Vagina (tissue), 2 donors: ENCODE measurements around the gene KIF23.

Source experiments
- POLR2A ChIP-seq, 2 donors: fragments of 450-650 bp; IDR thresholded peaks; one replicate each; pipeline ENCODE4 v1.6.1; 2017; ENCODE audit warnings: antibody characterized with exemption in 2 of 2, mild to moderate bottlenecking in 2 of 2, moderate library complexity in 2 of 2
- POLR2AphosphoS5 ChIP-seq, 2 donors: sonication (generic); formaldehyde crosslinking; IDR thresholded peaks; one replicate each; pipeline ENCODE4 v1.9.0; 2017; ENCODE audit warnings: antibody characterized with exemption in 2 of 2, mild to moderate bottlenecking in 2 of 2, low read depth in 1 of 2; ENCODE audit not compliant: insufficient read depth in 1 of 2
- TF ChIP-seq, protein P1 (sequence below), 3 experiments: fragments of 450-650 bp in 2 of 3; fragments of 200-600 bp in 1 of 3; sonication (generic) in 1 of 3; IDR thresholded peaks; one replicate each; pipeline ENCODE4 v1.5.1; 2017 to 2019; ENCODE audit warnings: antibody characterized with exemption in 3 of 3, mild to moderate bottlenecking in 2 of 3, moderate library complexity in 2 of 3

DNA sequence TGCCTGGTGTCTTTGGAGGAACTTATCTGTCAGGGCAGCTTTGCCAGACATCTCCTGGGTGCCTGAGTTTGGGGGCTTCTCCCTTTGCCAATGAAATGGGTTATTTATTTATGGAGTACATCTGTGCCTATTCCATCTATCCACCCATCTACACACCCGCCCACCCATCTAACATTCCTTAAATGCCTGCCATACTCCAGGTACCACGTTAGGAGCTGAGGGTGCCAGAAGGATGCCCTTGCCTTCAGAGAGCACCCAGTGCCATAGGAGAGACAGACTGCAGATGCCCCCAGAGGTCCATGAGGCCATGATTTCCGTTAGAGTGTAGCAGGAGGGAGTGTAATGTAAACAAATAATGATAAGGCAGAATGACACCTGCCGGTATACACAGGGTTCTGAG lies 21.8 kb upstream of the KIF23 start:
- TF ChIP-seq, protein P1, sequence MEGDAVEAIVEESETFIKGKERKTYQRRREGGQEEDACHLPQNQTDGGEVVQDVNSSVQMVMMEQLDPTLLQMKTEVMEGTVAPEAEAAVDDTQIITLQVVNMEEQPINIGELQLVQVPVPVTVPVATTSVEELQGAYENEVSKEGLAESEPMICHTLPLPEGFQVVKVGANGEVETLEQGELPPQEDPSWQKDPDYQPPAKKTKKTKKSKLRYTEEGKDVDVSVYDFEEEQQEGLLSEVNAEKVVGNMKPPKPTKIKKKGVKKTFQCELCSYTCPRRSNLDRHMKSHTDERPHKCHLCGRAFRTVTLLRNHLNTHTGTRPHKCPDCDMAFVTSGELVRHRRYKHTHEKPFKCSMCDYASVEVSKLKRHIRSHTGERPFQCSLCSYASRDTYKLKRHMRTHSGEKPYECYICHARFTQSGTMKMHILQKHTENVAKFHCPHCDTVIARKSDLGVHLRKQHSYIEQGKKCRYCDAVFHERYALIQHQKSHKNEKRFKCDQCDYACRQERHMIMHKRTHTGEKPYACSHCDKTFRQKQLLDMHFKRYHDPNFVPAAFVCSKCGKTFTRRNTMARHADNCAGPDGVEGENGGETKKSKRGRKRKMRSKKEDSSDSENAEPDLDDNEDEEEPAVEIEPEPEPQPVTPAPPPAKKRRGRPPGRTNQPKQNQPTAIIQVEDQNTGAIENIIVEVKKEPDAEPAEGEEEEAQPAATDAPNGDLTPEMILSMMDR (IDR thresholded peaks at IDR 0.05), result no peak
- no peak for TF ChIP-seq POLR2AphosphoS5 (IDR thresholded peaks at IDR 0.05; ENCODE audit: insufficient read depth in 1 of 2, low read depth in 1 of 2)
- no peak for TF ChIP-seq POLR2A (IDR thresholded peaks at IDR 0.05)
